LNCAP (cell line): Measurements from ENCODE around the gene KRTAP5-11.

Experiments used
- TF ChIP-seq, protein P1 (sequence below): fragments of 450-650 bp; IDR thresholded peaks from 2 replicates; pipeline ENCODE4 v1.5.1; 2017; ENCODE audit warnings: mild to moderate bottlenecking

KRTAP5-11 gene

DNA sequence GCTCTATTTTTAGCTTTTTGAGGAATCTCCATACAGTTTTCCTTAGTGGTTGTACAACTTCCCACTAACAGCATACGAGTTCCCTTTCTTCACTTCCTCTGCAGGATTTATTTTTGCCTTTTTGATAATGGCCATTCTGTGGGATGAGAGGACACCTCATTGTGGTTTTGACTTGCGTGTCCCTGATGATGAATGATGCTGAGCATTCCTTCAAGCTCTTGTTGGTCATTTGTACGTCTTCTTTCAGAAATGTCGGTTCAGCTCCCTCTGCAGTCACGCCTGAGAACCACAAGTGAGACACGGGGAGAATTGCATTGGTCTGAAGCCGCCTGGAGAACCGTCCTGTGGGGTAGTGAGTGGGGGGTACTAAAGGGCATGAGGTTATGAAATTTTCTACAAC is 19.3 kb downstream of the KRTAP5-11 start:
- TF ChIP-seq, protein P1, sequence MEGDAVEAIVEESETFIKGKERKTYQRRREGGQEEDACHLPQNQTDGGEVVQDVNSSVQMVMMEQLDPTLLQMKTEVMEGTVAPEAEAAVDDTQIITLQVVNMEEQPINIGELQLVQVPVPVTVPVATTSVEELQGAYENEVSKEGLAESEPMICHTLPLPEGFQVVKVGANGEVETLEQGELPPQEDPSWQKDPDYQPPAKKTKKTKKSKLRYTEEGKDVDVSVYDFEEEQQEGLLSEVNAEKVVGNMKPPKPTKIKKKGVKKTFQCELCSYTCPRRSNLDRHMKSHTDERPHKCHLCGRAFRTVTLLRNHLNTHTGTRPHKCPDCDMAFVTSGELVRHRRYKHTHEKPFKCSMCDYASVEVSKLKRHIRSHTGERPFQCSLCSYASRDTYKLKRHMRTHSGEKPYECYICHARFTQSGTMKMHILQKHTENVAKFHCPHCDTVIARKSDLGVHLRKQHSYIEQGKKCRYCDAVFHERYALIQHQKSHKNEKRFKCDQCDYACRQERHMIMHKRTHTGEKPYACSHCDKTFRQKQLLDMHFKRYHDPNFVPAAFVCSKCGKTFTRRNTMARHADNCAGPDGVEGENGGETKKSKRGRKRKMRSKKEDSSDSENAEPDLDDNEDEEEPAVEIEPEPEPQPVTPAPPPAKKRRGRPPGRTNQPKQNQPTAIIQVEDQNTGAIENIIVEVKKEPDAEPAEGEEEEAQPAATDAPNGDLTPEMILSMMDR = peak; percentile 48

DNA sequence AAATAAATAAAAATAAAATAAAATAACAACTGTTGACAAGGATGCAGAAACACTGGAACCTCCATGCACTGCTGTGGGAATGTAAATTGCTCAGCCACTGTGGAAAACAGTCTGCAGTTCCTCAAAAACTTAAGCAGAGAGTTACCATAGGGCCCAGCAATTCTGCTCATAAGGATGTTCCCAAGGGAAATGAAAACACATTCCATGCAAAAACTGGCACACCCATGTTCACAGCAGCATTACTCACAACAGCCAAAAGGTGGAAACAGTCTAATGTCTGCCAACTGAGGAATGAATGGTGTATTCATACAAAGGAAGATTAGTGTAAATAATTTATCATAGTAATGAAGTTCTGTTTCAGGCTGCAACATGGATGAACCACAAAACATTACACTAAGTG is 20.6 kb downstream of the KRTAP5-11 start:
- TF ChIP-seq, protein P1 = no peak

- TF ChIP-seq, protein P1 = no peak
Measured at GRCh38 chr11:71558996-71559395, 23.7 kb downstream of the KRTAP5-11 start.

DNA sequence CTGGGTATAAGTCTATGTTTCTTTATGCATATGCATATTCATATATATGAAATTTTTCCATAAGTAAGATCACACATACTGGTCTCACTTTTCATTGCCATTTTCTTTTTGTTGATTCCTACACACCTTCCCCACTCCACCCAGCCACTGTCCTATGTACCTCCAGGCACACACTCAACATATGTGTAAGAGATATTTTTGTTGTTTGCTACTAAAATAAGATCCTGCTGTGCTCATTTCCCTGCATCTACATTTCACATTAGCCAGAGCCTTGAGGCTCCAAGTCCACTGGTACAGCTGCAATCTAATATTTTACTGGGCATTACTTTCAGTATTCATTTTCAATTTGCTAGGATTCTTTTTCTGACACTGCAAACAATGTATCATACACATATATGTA is 25.4 kb downstream of the KRTAP5-11 start:
- TF ChIP-seq, protein P1 = no peak

GRCh38 chr11:71556018-71556417 is 26.7 kb downstream of the KRTAP5-11 start:
- TF ChIP-seq, protein P1 = no peak

DNA sequence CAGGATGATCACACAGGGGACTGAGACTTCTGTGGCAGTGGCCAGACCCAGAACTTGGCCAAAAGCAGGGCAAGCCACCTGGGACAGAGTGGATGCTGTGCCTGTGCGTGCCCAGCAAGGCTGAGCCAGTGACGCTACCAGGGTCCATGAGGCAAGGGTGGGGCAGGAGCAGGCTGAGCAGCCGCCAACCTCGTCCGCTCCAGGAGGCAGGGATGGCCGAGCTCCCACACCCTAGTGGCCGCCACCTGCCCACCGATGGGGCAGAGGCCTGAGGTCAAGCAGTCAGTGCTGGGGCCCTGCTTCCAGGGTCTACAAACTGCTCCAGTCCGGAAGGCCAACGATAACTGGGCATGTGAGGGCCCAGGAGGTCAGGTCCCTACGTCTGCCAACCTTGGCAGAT is 27.2 kb downstream of the KRTAP5-11 start:
- TF ChIP-seq, protein P1 = no peak

DNA sequence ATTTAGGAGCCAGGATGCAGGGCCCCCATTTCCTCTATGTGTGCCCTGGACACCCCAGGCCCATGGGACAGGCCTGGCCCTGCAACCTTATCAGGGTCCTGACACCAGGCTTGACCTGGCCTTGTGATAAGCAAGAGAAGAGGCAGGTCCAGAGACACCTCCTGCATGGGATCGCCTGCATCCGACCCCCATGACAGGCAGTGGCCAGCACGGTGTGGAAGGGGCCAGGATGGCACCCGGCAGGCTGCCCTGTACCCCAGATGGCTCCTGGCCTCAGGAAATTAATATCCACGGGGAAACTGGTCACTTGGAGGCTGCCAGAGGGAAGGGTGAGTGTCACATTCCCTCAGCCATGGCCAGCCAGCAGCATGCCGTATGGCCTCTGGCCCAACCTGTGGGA is 27.7 kb downstream of the KRTAP5-11 start:
- TF ChIP-seq, protein P1 = no peak

- TF ChIP-seq, protein P1 = no peak
Measured at GRCh38 chr11:71551711-71552110, 31.0 kb downstream of the KRTAP5-11 start.
